ENCODE measurements around the gene PXDN.
"Not testable (repeated sequence)": the region's sequence is repeated elsewhere in the genome, so short reads cannot be mapped to it uniquely, and the experiment has no call there.

Gene PXDN

GRCh38 chr2:1680222-1681016, 63.9 kb downstream of the PXDN start:
- no peak for DNase-seq

- DNase-seq: not testable (repeated sequence)
Measured at GRCh38 chr2:1679488-1680039, 64.8 kb downstream of the PXDN start.

GRCh38 chr2:1679065-1679464, 65.2 kb downstream of the PXDN start:
- not testable (repeated sequence) for DNase-seq

GRCh38 chr2:1678609-1679008, 65.7 kb downstream of the PXDN start:
- no peak for DNase-seq

- no peak for DNase-seq
Measured at GRCh38 chr2:1677821-1678165, 66.5 kb downstream of the PXDN start.

- DNase-seq: no peak
Measured at GRCh38 chr2:1676913-1677820, 67.1 kb downstream of the PXDN start.

- no peak for DNase-seq
Measured at GRCh38 chr2:1676091-1676912, 68.0 kb downstream of the PXDN start.

GRCh38 chr2:1675633-1676032, 68.7 kb downstream of the PXDN start:
- DNase-seq: no peak

- DNase-seq: no peak
Measured at GRCh38 chr2:1674766-1675397, 69.4 kb downstream of the PXDN start.

- no peak for DNase-seq
Measured at GRCh38 chr2:1674276-1674675, 70.0 kb downstream of the PXDN start.

GRCh38 chr2:1673160-1673944, 71.0 kb downstream of the PXDN start:
- DNase-seq: no peak

GRCh38 chr2:1672738-1673137, 71.6 kb downstream of the PXDN start:
- DNase-seq: no peak

GRCh38 chr2:1671916-1672315, 72.4 kb downstream of the PXDN start:
- DNase-seq: no peak

- no peak for DNase-seq
Measured at GRCh38 chr2:1670636-1671035, 73.7 kb downstream of the PXDN start.

GRCh38 chr2:1665761-1666505, 78.4 kb downstream of the PXDN start:
- DNase-seq: no peak

GRCh38 chr2:1664698-1665097, 79.6 kb downstream of the PXDN start:
- DNase-seq: no peak

- DNase-seq: no peak
Measured at GRCh38 chr2:1664076-1664605, 80.2 kb downstream of the PXDN start.

- no peak for DNase-seq
Measured at GRCh38 chr2:1663621-1664020, 80.7 kb downstream of the PXDN start.

GRCh38 chr2:1662606-1663180, 81.6 kb downstream of the PXDN start:
- DNase-seq: no peak

All from NCI-H748 treated with DMSO at 0.1 percent for 48 hours (cell line).